HCT116 (cell line): ENCODE data around the gene ALK. TPM values are rescaled to one million over a fixed set of nuclear protein-coding genes. Genes with fewer than 3 reads are reported as not detected.

Experiments used
- ATAC-seq: fragments of 200-7000 bp; cut with Tn5 transposase; 2 replicates; pipeline ENCODE4 v1.9.1; 2020; ENCODE audit warnings: mild to moderate bottlenecking, moderate library complexity
- BruUV-seq: library from RNA; stranded (reverse); fragments of 400-500 nt; replicated peaks from 2 replicates; lab custom pipeline; 2021; lab: Mats Ljungman, UMichigan
- CTCF ChIA-PET: fragments of 300-600 bp; sonication (Branson Sonifier 250); formaldehyde crosslinking; loops from one replicate; lab custom pipeline; 2021; ENCODE audit warnings: antibody characterized with exemption; lab: Charles Lee
- POLR2A ChIA-PET: fragments of 300-600, 350-600 bp; sonication (Branson Sonifier 250); formaldehyde crosslinking; loops from one replicate; lab custom pipeline; 2021; ENCODE audit warnings: antibody characterized with exemption; lab: Charles Lee
- RAD21 ChIA-PET, 2 experiments: fragments of 300-600 bp; sonication (Branson Sonifier 250); formaldehyde crosslinking; loops; one replicate each; lab custom pipeline; 2023; ENCODE audit warnings: low total read pairs in 2 of 2; ENCODE audit not compliant: uncharacterized antibody in 2 of 2, unreplicated experiment in 2 of 2, low non-redundant PET in 1 of 2; lab: Charles Lee
- DNase-seq: peaks from one replicate; pipeline ENCODE4 v3.0.0-alpha.2; 2010; ENCODE audit warnings: low read depth, low spot score
- H2AFZ ChIP-seq: fragments of 200-600 bp; shearing (Covaris generic), sonication (generic); 2 replicates; pipeline ENCODE4 v1.6.1; 2017; ENCODE audit warnings: low read depth, mixed run types, mixed read lengths, antibody characterized with exemption, low read length; ENCODE audit not compliant: poor library complexity, severe bottlenecking
- H3K27ac ChIP-seq: 2 replicates; pipeline ENCODE4 v1.5.1; 2012; ENCODE audit warnings: low read depth, low read length
- H3K27me3 ChIP-seq: fragments of 200-600 bp; sonication (generic); 2 replicates; pipeline ENCODE4 v1.6.1; 2016; ENCODE audit warnings: mixed run types, low read length, mixed read lengths; ENCODE audit not compliant: insufficient read depth
- H3K36me3 ChIP-seq, 2 experiments: fragments of 200-500 bp in 1 of 2; fragments of 200-600 bp in 1 of 2; sonication (Bioruptor generic) in 1 of 2; sonication (generic) in 1 of 2; 2 replicates each; pipeline versions ENCODE4 v1.5.1 to v1.6.1; 2014 to 2016; ENCODE audit warnings: low read length in 2 of 2, inconsistent platforms in 1 of 2, mixed read lengths in 1 of 2, mixed run types in 1 of 2; ENCODE audit not compliant: insufficient read depth in 2 of 2, control insufficient read depth in 1 of 2
- H3K4me1 ChIP-seq, 2 experiments: fragments of 200-600 bp in 1 of 2; sonication (generic) in 1 of 2; 2 replicates each; pipeline versions ENCODE4 v1.5.1 to v1.6.1; 2012 to 2017; ENCODE audit warnings: low read length in 2 of 2, inconsistent platforms in 1 of 2, mild to moderate bottlenecking in 1 of 2, mixed read lengths in 1 of 2, mixed run types in 1 of 2, moderate library complexity in 1 of 2; ENCODE audit not compliant: insufficient read depth in 2 of 2, control insufficient read depth in 1 of 2
- H3K4me2 ChIP-seq: fragments of 200-600 bp; sonication (generic); 2 replicates; pipeline ENCODE4 v1.6.1; 2017; ENCODE audit warnings: mixed run types, low read length, mixed read lengths
- H3K4me3 ChIP-seq, 2 experiments: fragments of 200-600 bp in 1 of 2; sonication (generic) in 1 of 2; replicated peaks in 1 of 2; 2 replicates each; pipeline ENCODE4 v1.5.1; 2011 to 2016; ENCODE audit warnings: low read length in 2 of 2, control low read depth in 1 of 2, low read depth in 1 of 2, mild to moderate bottlenecking in 1 of 2, mixed read lengths in 1 of 2, mixed run types in 1 of 2
- H3K79me2 ChIP-seq: fragments of 200-600 bp; sonication (generic); 2 replicates; pipeline ENCODE4 v1.6.1; 2017; ENCODE audit warnings: mild to moderate bottlenecking, mixed run types, low read length, moderate library complexity, mixed read lengths; ENCODE audit not compliant: insufficient read depth
- H3K9ac ChIP-seq: fragments of 200-600 bp; sonication (generic); 2 replicates; pipeline ENCODE4 v1.6.1; 2016; ENCODE audit warnings: low read length, mixed read lengths
- H3K9me2 ChIP-seq: fragments of 200-600 bp; sonication (generic), shearing (Covaris generic); 2 replicates; pipeline ENCODE4 v1.6.1; 2017; ENCODE audit warnings: mixed run types, mild to moderate bottlenecking, moderate library complexity; ENCODE audit not compliant: insufficient read depth
- H3K9me3 ChIP-seq, 2 experiments: fragments of 200-500 bp in 1 of 2; fragments of 200-600 bp in 1 of 2; sonication (Bioruptor generic) in 1 of 2; sonication (generic) in 1 of 2; 2 replicates each; pipeline ENCODE4 v1.6.1; 2014 to 2017; ENCODE audit warnings: low read length in 2 of 2, mixed read lengths in 2 of 2, inconsistent platforms in 1 of 2, low read depth in 1 of 2, mild to moderate bottlenecking in 1 of 2, mixed run types in 1 of 2, moderate library complexity in 1 of 2; ENCODE audit not compliant: control insufficient read depth in 1 of 2, insufficient read depth in 1 of 2
- H4K20me1 ChIP-seq: fragments of 200-600 bp; sonication (generic), shearing (Covaris generic); 2 replicates; pipeline ENCODE4 v1.6.1; 2017; ENCODE audit warnings: mixed run types, mild to moderate bottlenecking, moderate library complexity; ENCODE audit not compliant: insufficient read depth
- ATF3 ChIP-seq: IDR thresholded peaks from 2 replicates; pipeline ENCODE4 v1.6.1; 2012
- CEBPB ChIP-seq: IDR thresholded peaks from 2 replicates; pipeline ENCODE4 v1.6.1; 2012; ENCODE audit warnings: low read depth
- CTCF ChIP-seq, 3 experiments: fragments of 200-600 bp in 1 of 3; sonication (generic) in 1 of 3; IDR thresholded peaks in 2 of 3; conservative IDR thresholded peaks in 1 of 3; 2 replicates each; pipeline ENCODE4 v1.5.1; 2012 to 2017; ENCODE audit warnings: low read depth in 2 of 3, low read length in 2 of 3, antibody characterized with exemption in 1 of 3, borderline replicate concordance in 1 of 3, control low read depth in 1 of 3, mild to moderate bottlenecking in 1 of 3, mixed read lengths in 1 of 3, mixed run types in 1 of 3, moderate library complexity in 1 of 3; ENCODE audit not compliant: insufficient read depth in 1 of 3
- EGR1 ChIP-seq: IDR thresholded peaks from 2 replicates; pipeline ENCODE4 v1.6.1; 2012; ENCODE audit warnings: low read depth
- ELF1 ChIP-seq: IDR thresholded peaks from 2 replicates; pipeline ENCODE4 v1.6.1; 2012; ENCODE audit warnings: low read depth, borderline replicate concordance
- EZH2 ChIP-seq: fragments of 200-600 bp; sonication (generic); IDR thresholded peaks from 2 replicates; pipeline ENCODE4 v1.6.1; 2017; ENCODE audit warnings: antibody characterized with exemption, mixed run types
- FOSL1 ChIP-seq: IDR thresholded peaks from 2 replicates; pipeline ENCODE4 v1.6.1; 2012; ENCODE audit warnings: low read depth
- MAX ChIP-seq: IDR thresholded peaks from 2 replicates; pipeline ENCODE4 v1.6.1; 2012
- POLR2A ChIP-seq: IDR thresholded peaks from 2 replicates; pipeline ENCODE4 v1.7.0; 2011; ENCODE audit warnings: borderline replicate concordance; ENCODE audit not compliant: insufficient read depth, insufficient read length; ENCODE audit errors: extremely low read depth
- RAD21 ChIP-seq: IDR thresholded peaks from 2 replicates; pipeline ENCODE4 v1.6.1; 2012; ENCODE audit warnings: low read depth, mild to moderate bottlenecking
- SP1 ChIP-seq: IDR thresholded peaks from 2 replicates; pipeline ENCODE4 v1.6.1; 2012; ENCODE audit warnings: low read depth
- SRF ChIP-seq: IDR thresholded peaks from 2 replicates; pipeline ENCODE4 v1.6.1; 2012; ENCODE audit warnings: low read depth
- TCF7L2 ChIP-seq: IDR thresholded peaks from 2 replicates; pipeline ENCODE4 v1.7.0; 2011; ENCODE audit warnings: borderline replicate concordance, inconsistent platforms; ENCODE audit not compliant: insufficient read depth, insufficient read length; ENCODE audit errors: extremely low read depth
- ZBTB33 ChIP-seq: IDR thresholded peaks from 2 replicates; pipeline ENCODE4 v1.6.1; 2011; ENCODE audit warnings: mild to moderate bottlenecking, low read length, moderate library complexity; ENCODE audit not compliant: insufficient replicate concordance; ENCODE audit errors: extremely low read depth
- intact Hi-C: fragments of 100-400 bp; cut with micrococcal nuclease; formaldehyde crosslinking; loops from 2 replicates; pipeline ENCODE4 v1.10.0; 2022
- total RNA-seq: library from RNA; stranded (reverse); gene quantifications from one replicate; pipeline ENCODE4 v1.2.1, GENCODE V29; 2021; ENCODE audit not compliant: unreplicated experiment

ALK gene
- total RNA-seq, 1 experiment from 2014 or later = not detected

- intact Hi-C loops = no loop called here
- no peak overlapping the region for H3K9ac ChIP-seq
- BruUV-seq = no TSS peak
- no peak overlapping the region for H3K4me2 ChIP-seq
- H3K4me3 ChIP-seq = no peak overlapping the region
- H3K9me2 ChIP-seq = no peaks in the 10 kb centered on the region
- no peaks in the 10 kb centered on the region for H3K79me2 ChIP-seq
- H4K20me1 ChIP-seq = no peaks in the 10 kb centered on the region
- H3K9me3 ChIP-seq = no peaks in the 10 kb centered on the region
- no peaks in the 10 kb centered on the region for H3K36me3 ChIP-seq
- CTCF ChIA-PET = no interaction called here
- H3K27me3 ChIP-seq = peaks cover 54% of the 10 kb centered on the region
- POLR2A ChIA-PET = no interaction called here
- TF ChIP-seq ATF3 (no peak), MAX (no peak), FOSL1 (no peak), EZH2 (no peak), ELF1 (no peak), CTCF (IDR thresholded peaks at IDR 0.05 in 2 of 3, conservative IDR thresholded peaks at IDR 0.05 in 1 of 3; ENCODE audit: borderline replicate concordance in 1 of 3, insufficient read depth in 1 of 3, low read depth in 2 of 3, low read length in 2 of 3) (no peak), TCF7L2 (no peak), SRF (no peak), ZBTB33 (no peak), RAD21 (no peak), CEBPB (no peak), EGR1 (no peak), SP1 (no peak), POLR2A (no peak)
- H2AFZ ChIP-seq = no peak overlapping the region
- RAD21 ChIA-PET = no interaction called here
- DNase-seq (no peak), ATAC-seq (no peak)
- H3K4me1 ChIP-seq = no peaks in the 10 kb centered on the region
- H3K27ac ChIP-seq = no peak overlapping the region
These were observed 224.2 kb downstream of the ALK start for GRCh38 chr2:29697181-29697580.
